H1 (cell line): ENCODE results near the gene RHOV. TPM values are rescaled to one million over a fixed set of nuclear protein-coding genes. Genes with fewer than 3 reads are reported as not detected.

Experiments used
- CTCF ChIA-PET: fragments of 300-600 bp; sonication (Branson Sonifier 250); formaldehyde crosslinking; loops from one replicate; lab custom pipeline; 2021; ENCODE audit not compliant: partially characterized antibody; lab: Charles Lee
- POLR2A ChIA-PET: fragments of 300-600 bp; sonication (Branson Sonifier 250); formaldehyde crosslinking; loops from one replicate; lab custom pipeline; 2021; ENCODE audit warnings: inconsistent platforms; ENCODE audit not compliant: partially characterized antibody; lab: Charles Lee
- DNase-seq, 2 experiments: peaks; one replicate each; pipeline versions ENCODE4 v3.0.0 to v3.0.0-alpha.2; 2010 to 2022; ENCODE audit warnings: low spot score in 2 of 2, low read depth in 1 of 2, mixed read lengths in 1 of 2
- FAIRE-seq: peaks from 2 replicates; lab custom pipeline; 2011; peaks lifted over from hg19 to GRCh38; lab: Jason Lieb, UNC
- H2AFZ ChIP-seq: 2 replicates; pipeline ENCODE4 v1.8.1; 2012; ENCODE audit warnings: low read length, inconsistent platforms
- H2AK5ac ChIP-seq: 2 replicates; pipeline ENCODE4 v1.6.1; 2013; ENCODE audit warnings: low read depth, low read length
- H2BK120ac ChIP-seq: replicated peaks from 2 replicates; pipeline ENCODE3; 2013; ENCODE audit warnings: low read depth, low read length, inconsistent platforms
- H2BK12ac ChIP-seq: 2 replicates; pipeline ENCODE4 v1.6.1; 2013; ENCODE audit warnings: low read depth, low read length
- H2BK15ac ChIP-seq: 2 replicates; pipeline ENCODE4 v1.6.1; 2013; ENCODE audit warnings: low read length
- H2BK20ac ChIP-seq: 2 replicates; pipeline ENCODE4 v1.6.1; 2013; ENCODE audit warnings: low read length
- H2BK5ac ChIP-seq: 2 replicates; pipeline ENCODE4 v1.6.1; 2013; ENCODE audit warnings: low read depth, low read length
- H3K14ac ChIP-seq: 2 replicates; pipeline ENCODE4 v1.6.1; 2013; ENCODE audit warnings: inconsistent platforms; ENCODE audit not compliant: insufficient read length
- H3K18ac ChIP-seq: 2 replicates; pipeline ENCODE4 v1.6.1; 2013; ENCODE audit warnings: low read length; ENCODE audit errors: extremely low read depth
- H3K23ac ChIP-seq: 2 replicates; pipeline ENCODE4 v1.6.1; 2013; ENCODE audit warnings: inconsistent platforms; ENCODE audit not compliant: insufficient read length
- H3K23me2 ChIP-seq: 2 replicates; pipeline ENCODE4 v1.6.1; 2013; ENCODE audit warnings: low read depth, low read length
- H3K27ac ChIP-seq: 2 replicates; pipeline ENCODE4 v1.6.1; 2011; ENCODE audit warnings: low read depth, low read length, inconsistent platforms
- H3K27me3 ChIP-seq, 4 experiments: replicated peaks in 1 of 4; 1 replicate in 1 of 4; 2 replicates in 3 of 4; pipeline versions ENCODE4 v1.6.1 to v1.8.1; 2011 to 2013; ENCODE audit warnings: low read length in 3 of 4, mild to moderate bottlenecking in 3 of 4, inconsistent platforms in 2 of 4, mixed read lengths in 2 of 4, moderate library complexity in 1 of 4; ENCODE audit not compliant: control insufficient read depth in 3 of 4, insufficient read depth in 3 of 4; ENCODE audit errors: extremely low read depth in 1 of 4
- H3K36me3 ChIP-seq, 4 experiments: 2 replicates each; pipeline versions ENCODE4 v1.6.1 to v1.8.1; 2011 to 2013; ENCODE audit warnings: mild to moderate bottlenecking in 4 of 4, low read length in 3 of 4, moderate library complexity in 2 of 4, control low read depth in 1 of 4, inconsistent platforms in 1 of 4; ENCODE audit not compliant: insufficient read depth in 4 of 4, control insufficient read depth in 2 of 4
- H3K4ac ChIP-seq: replicated peaks from 2 replicates; pipeline ENCODE3; 2013; ENCODE audit warnings: low read length, low read depth, mixed read lengths, inconsistent platforms; ENCODE audit not compliant: insufficient read length
- H3K4me1 ChIP-seq, 4 experiments: replicated peaks in 1 of 4; 1 replicate in 1 of 4; 2 replicates in 3 of 4; pipeline versions ENCODE4 v1.6.1 to v1.8.1; 2011 to 2013; ENCODE audit warnings: low read length in 3 of 4, inconsistent platforms in 2 of 4, mixed read lengths in 1 of 4; ENCODE audit not compliant: insufficient read depth in 4 of 4, control insufficient read depth in 3 of 4
- H3K4me2 ChIP-seq, 2 experiments: 2 replicates each; pipeline versions ENCODE4 v1.6.1 to v1.8.1; 2011 to 2013; ENCODE audit warnings: low read depth in 2 of 2, low read length in 2 of 2, control low read depth in 1 of 2, inconsistent platforms in 1 of 2, mild to moderate bottlenecking in 1 of 2; ENCODE audit not compliant: insufficient read depth in 1 of 2
- H3K4me3 ChIP-seq, 4 experiments: fragments of 200-600, 300-600 bp in 1 of 4; sonication (generic), shearing (Covaris generic), sonication (Bioruptor Twin) in 1 of 4; 2 replicates each; pipeline versions ENCODE4 v1.5.1 to v1.8.1; 2011 to 2016; ENCODE audit warnings: low read length in 4 of 4, low read depth in 3 of 4, control low read depth in 2 of 4, inconsistent platforms in 2 of 4, mild to moderate bottlenecking in 2 of 4, mixed read lengths in 1 of 4, moderate library complexity in 1 of 4; ENCODE audit not compliant: insufficient read depth in 2 of 4; ENCODE audit errors: extremely low read depth in 1 of 4
- H3K56ac ChIP-seq: replicated peaks from 2 replicates; pipeline ENCODE3; 2013; ENCODE audit warnings: low read depth, mild to moderate bottlenecking, mixed read lengths, low read length, inconsistent platforms; ENCODE audit not compliant: insufficient read length
- H3K79me1 ChIP-seq: 2 replicates; pipeline ENCODE4 v1.6.1; 2013; ENCODE audit warnings: low read depth, low read length, control low read depth
- H3K79me2 ChIP-seq, 2 experiments: 2 replicates each; pipeline versions ENCODE4 v1.6.1 to v1.8.1; 2012 to 2013; ENCODE audit warnings: low read length in 2 of 2, mild to moderate bottlenecking in 2 of 2, inconsistent platforms in 1 of 2; ENCODE audit not compliant: insufficient read depth in 2 of 2, control insufficient read depth in 1 of 2
- H3K9ac ChIP-seq, 4 experiments: replicated peaks in 1 of 4; 1 replicate in 1 of 4; 2 replicates in 3 of 4; pipeline versions ENCODE4 v1.6.1 to v1.8.1; 2011 to 2013; ENCODE audit warnings: low read depth in 3 of 4, low read length in 3 of 4, control low read depth in 2 of 4, mild to moderate bottlenecking in 2 of 4, moderate library complexity in 2 of 4, inconsistent platforms in 1 of 4; ENCODE audit errors: extremely low read depth in 1 of 4
- H3K9me3 ChIP-seq, 2 experiments: 2 replicates each; pipeline versions ENCODE4 v1.6.1 to v1.8.1; 2012 to 2013; ENCODE audit warnings: mild to moderate bottlenecking in 2 of 2, moderate library complexity in 2 of 2, control low read depth in 1 of 2, inconsistent platforms in 1 of 2, low read depth in 1 of 2, low read length in 1 of 2, mixed read lengths in 1 of 2; ENCODE audit not compliant: insufficient read depth in 2 of 2
- H4K20me1 ChIP-seq, 2 experiments: replicated peaks in 1 of 2; 2 replicates each; pipeline versions ENCODE3 to v1.8.1; 2011 to 2013; ENCODE audit warnings: inconsistent platforms in 2 of 2, low read length in 2 of 2, mild to moderate bottlenecking in 1 of 2; ENCODE audit not compliant: insufficient read depth in 2 of 2, control insufficient read depth in 1 of 2
- H4K5ac ChIP-seq: 2 replicates; pipeline ENCODE4 v1.6.1; 2013; ENCODE audit warnings: low read length, low read depth, mixed read lengths, inconsistent platforms; ENCODE audit not compliant: insufficient read length
- H4K8ac ChIP-seq: 2 replicates; pipeline ENCODE4 v1.8.0; 2013; ENCODE audit warnings: mild to moderate bottlenecking, moderate library complexity, low read length, inconsistent platforms; ENCODE audit not compliant: insufficient read depth; ENCODE audit errors: extremely low read depth
- H4K91ac ChIP-seq: replicated peaks from 2 replicates; pipeline ENCODE3; 2013; ENCODE audit warnings: low read length, mixed read lengths, inconsistent platforms; ENCODE audit not compliant: insufficient read length
- BCL11A ChIP-seq, 2 experiments: IDR thresholded peaks; one replicate each; pipeline ENCODE4 v1.6.1; 2011; ENCODE audit warnings: low read depth in 2 of 2, low read length in 2 of 2, mild to moderate bottlenecking in 2 of 2
- CREB1 ChIP-seq: IDR thresholded peaks from 2 replicates; pipeline ENCODE4 v1.6.1; 2012; ENCODE audit warnings: inconsistent platforms
- CTBP2 ChIP-seq: IDR thresholded peaks from 2 replicates; pipeline ENCODE4 v1.7.0; 2011; ENCODE audit warnings: borderline replicate concordance, mild to moderate bottlenecking, moderate library complexity, mixed read lengths, low read length; ENCODE audit not compliant: insufficient read depth, insufficient read length
- HDAC6 ChIP-seq: IDR thresholded peaks from one replicate; pipeline ENCODE4 v1.7.1; 2012; ENCODE audit warnings: low read depth, mild to moderate bottlenecking, inconsistent platforms, low read length, moderate library complexity
- JUN ChIP-seq: IDR thresholded peaks from 2 replicates; pipeline ENCODE4 v1.6.1; 2011; ENCODE audit warnings: low read depth, mild to moderate bottlenecking, improper control_type of control experiment, low read length
- KDM1A ChIP-seq: fragments of 200-600, 300-600 bp; sonication (generic); IDR thresholded peaks from 2 replicates; pipeline ENCODE4 v1.7.1; 2016; ENCODE audit warnings: mild to moderate bottlenecking, low read length, borderline replicate concordance
- KDM4A ChIP-seq: IDR thresholded peaks from one replicate; pipeline ENCODE4 v1.7.1; 2012; ENCODE audit warnings: low read depth, mild to moderate bottlenecking, moderate library complexity, low read length, inconsistent platforms; ENCODE audit not compliant: severe bottlenecking
- SIX5 ChIP-seq: IDR thresholded peaks from 2 replicates; pipeline ENCODE4 v1.6.1; 2011; ENCODE audit warnings: mild to moderate bottlenecking, low read depth, low read length
- SP4 ChIP-seq: IDR thresholded peaks from 2 replicates; pipeline ENCODE4 v1.6.1; 2012; ENCODE audit warnings: low read length, inconsistent platforms
- USF2 ChIP-seq: IDR thresholded peaks from 2 replicates; pipeline ENCODE4 v1.6.1; 2011; ENCODE audit warnings: low read length, improper control_type of control experiment
- WGBS, 2 experiments: shearing (Covaris generic) in 1 of 2; methylation state at CpG; one replicate each; pipeline versions ENCODE4 v1.1.6 to v1.1.7; 2013 to 2015; ENCODE audit warnings: low lambda C conversion rate in 2 of 2, mixed read lengths in 2 of 2, inconsistent platforms in 1 of 2, low coverage in 1 of 2, missing lambda C conversion rate in 1 of 2; ENCODE audit not compliant: insufficient replicate concordance in 2 of 2, insufficient coverage in 1 of 2, insufficient read length in 1 of 2; ENCODE audit errors: extremely low coverage in 1 of 2, missing lambda C conversion rate in 1 of 2; 5-methylcytosine and 5-hydroxymethylcytosine counted together
- polyA plus RNA-seq, 7 experiments: library from polyadenylated mRNA; depleted of rRNA in 3 of 7; stranded (reverse) in 5 of 7; unstranded in 2 of 7; fragments of >200 nt in 5 of 7; fragments of 200-250 nt in 2 of 7; gene quantifications; 1 replicate in 5 of 7; 2 replicates in 1 of 7; 4 replicates in 1 of 7; pipeline versions ENCODE4 v1.2.1 to v1.2.3, GENCODE V29; 2011 to 2013; ENCODE audit warnings: missing spikeins in 2 of 7, mixed read lengths in 2 of 7
- total RNA-seq: library from RNA; stranded (reverse); fragmentation: NEBNext Ultra II Directional; extraction: Animal tissue kit (Norgen Biotek cat#: 25700); gene quantifications from 2 replicates; pipeline ENCODE4 v1.2.1, GENCODE V29; 2021

RHOV gene
- total and polyA plus RNA-seq, 2 of the 8 experiments (the other 6 are each of a cell fraction or from before 2014, with no cell fraction given), result 1.5 to 2.7 TPM

DNA sequence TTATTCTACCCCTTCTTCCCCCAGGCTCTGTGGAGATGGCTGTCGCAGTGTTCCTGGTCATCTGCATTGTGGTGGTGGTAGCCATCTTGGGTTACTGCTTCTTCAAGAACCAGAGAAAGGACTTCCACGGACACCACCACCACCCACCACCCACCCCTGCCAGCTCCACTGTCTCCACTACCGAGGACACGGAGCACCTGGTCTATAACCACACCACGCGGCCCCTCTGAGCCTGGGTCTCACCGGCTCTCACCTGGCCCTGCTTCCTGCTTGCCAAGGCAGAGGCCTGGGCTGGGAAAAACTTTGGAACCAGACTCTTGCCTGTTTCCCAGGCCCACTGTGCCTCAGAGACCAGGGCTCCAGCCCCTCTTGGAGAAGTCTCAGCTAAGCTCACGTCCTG, 17.3 kb downstream of the RHOV start:
- Histone ChIP-seq H4K8ac (no peak overlapping the region), H3K4me1 (peaks cover 0 to 3% (median 0%) of the 10 kb centered on the region in 4 experiments; a peak in 1 of 7 replicates), H3K79me2 (no peaks in the 10 kb centered on the region), H3K4me3 (no peak overlapping the region), H3K9me3 (no peaks in the 10 kb centered on the region), H2BK20ac (no peak overlapping the region), H2AK5ac (no peak overlapping the region), H2BK120ac (no peak overlapping the region), H3K79me1 (peaks cover 3% of the 10 kb centered on the region; the same call in 1 of the 2 replicates), H3K56ac (no peak overlapping the region), H4K5ac (no peak overlapping the region), H2BK15ac (no peak overlapping the region), H3K9ac (no peak overlapping the region), H3K27me3 (no peaks in the 10 kb centered on the region), H3K4me2 (no peak overlapping the region), H2BK5ac (no peak overlapping the region), H3K14ac (no peak overlapping the region), H2BK12ac (no peak overlapping the region), H2AFZ (no peak overlapping the region), H4K91ac (no peak overlapping the region), H3K18ac (no peak overlapping the region), H3K23me2 (no peaks in the 10 kb centered on the region), H4K20me1 (peaks cover 2 to 3% of the 10 kb centered on the region in 2 experiments), H3K27ac (no peak overlapping the region), H3K36me3 (peaks cover 17 to 41% (median 36%) of the 10 kb centered on the region in 4 experiments; a peak in 7 of 8 replicates), H3K23ac (no peak overlapping the region), H3K4ac (no peak overlapping the region)
- TF ChIP-seq CTBP2 (no peak), JUN (no peak), USF2 (no peak), CREB1 (no peak), BCL11A (IDR thresholded peaks at IDR 0.05; ENCODE audit: low read depth in 2 of 2, low read length in 2 of 2) (no peak), HDAC6 (no peak), SP4 (no peak), KDM4A (no peak), SIX5 (no peak), KDM1A (no peak)
- no peak for FAIRE-seq
- ChIA-PET POLR2A (interaction anchor here (0.5 to 5.6 kb wide), 10 partner anchors 10 to 154 kb away, joined by 3 to 49 read pairs (median 9); partner anchors contain the start of genes CHAC1, SPINT1 and VPS18), CTCF (interaction anchor here (0.7 to 8.6 kb wide), 23 partner anchors 12 to 520 kb away, joined by 3 to 208 read pairs (median 8); partner anchors contain the start of genes C15orf62, DNAJC17, GCHFR and PPP1R14D)
- no peak for DNase-seq
- WGBS, 2 experiments, result 85% methylated on average over 8 of the region's 8 CpGs; no CpG with 5 or more reads in 1 of the 2 experiments
